GM19372 (cell line): ENCODE measurements around the gene ATP11B.
"Not testable (repeated sequence)": the region's sequence is repeated elsewhere in the genome, so short reads cannot be mapped to it uniquely, and the experiment has no call there.

Experiments used
- ATAC-seq: cut with Tn5 transposase; IDR thresholded peaks from one replicate; pipeline ENCODE4 v1.9.1; 2021; ENCODE audit warnings: mild to moderate bottlenecking, low read depth, moderate library complexity; ENCODE audit not compliant: unreplicated experiment

The ATP11B gene

GRCh38 chr3:182822260-182822659 lies 29.0 kb downstream of the ATP11B start:
- not testable (repeated sequence) for ATAC-seq

GRCh38 chr3:182824957-182825356 lies 31.7 kb downstream of the ATP11B start:
- no peak for ATAC-seq

- ATAC-seq, result no peak
These were observed 36.6 kb downstream of the ATP11B start for GRCh38 chr3:182829761-182830405.

- ATAC-seq, result no peak
These were observed 44.7 kb downstream of the ATP11B start for GRCh38 chr3:182837855-182838454.

GRCh38 chr3:182843478-182843877 lies 50.2 kb downstream of the ATP11B start:
- ATAC-seq, result no peak

GRCh38 chr3:182848906-182849305 lies 55.6 kb downstream of the ATP11B start:
- no peak for ATAC-seq

GRCh38 chr3:182855076-182855475 lies 61.8 kb downstream of the ATP11B start:
- no peak for ATAC-seq

- ATAC-seq, result no peak
These were observed 68.0 kb downstream of the ATP11B start for GRCh38 chr3:182861348-182861747.

- no peak for ATAC-seq
These were observed 69.0 kb downstream of the ATP11B start for GRCh38 chr3:182862159-182862860.

GRCh38 chr3:182869059-182869458 lies 75.8 kb downstream of the ATP11B start:
- no peak for ATAC-seq

GRCh38 chr3:182870917-182871316 lies 77.6 kb downstream of the ATP11B start:
- not testable (repeated sequence) for ATAC-seq

- no peak for ATAC-seq
These were observed 85.8 kb downstream of the ATP11B start for GRCh38 chr3:182879031-182879611.

- no peak for ATAC-seq
These were observed 93.2 kb downstream of the ATP11B start for GRCh38 chr3:182886497-182886896.

GRCh38 chr3:182889948-182890629 lies 96.8 kb downstream of the ATP11B start:
- no peak for ATAC-seq

- ATAC-seq, result no peak
These were observed 98.1 kb downstream of the ATP11B start for GRCh38 chr3:182891364-182891763.

GRCh38 chr3:182892226-182892625 lies 98.9 kb downstream of the ATP11B start:
- no peak for ATAC-seq

- ATAC-seq, result no peak
These were observed 102.3 kb downstream of the ATP11B start for GRCh38 chr3:182895513-182896112.

GRCh38 chr3:182896553-182896952 lies 103.2 kb downstream of the ATP11B start:
- no peak for ATAC-seq

- ATAC-seq, result no peak
These were observed 108.9 kb downstream of the ATP11B start for GRCh38 chr3:182902236-182902635.

- no peak for ATAC-seq
These were observed 110.9 kb downstream of the ATP11B start for GRCh38 chr3:182904164-182904563.
